T-helper 17 cell (primary cell): Measurements from ENCODE around the gene CENPN. TPM values are rescaled to one million over a fixed set of nuclear protein-coding genes. Genes with fewer than 3 reads are reported as not detected.
A peak's percentile ranks its signal among the peaks of the same experiment; 100 is the strongest.

Experiments used
- ATAC-seq: fragments of 150-1000 bp; cut with Tn5 transposase; 2 replicates; pipeline ENCODE4 v1.10.0; 2021; ENCODE audit warnings: mild to moderate bottlenecking, moderate library complexity
- DNase-seq, 3 donors: peaks; one replicate each; pipeline versions ENCODE4 v3.0.0 to v3.0.0-alpha.2; 2020 to 2021
- H3K9me3 ChIP-seq: one replicate; pipeline ENCODE4 v1.7.0; 2013; ENCODE audit warnings: low read length, mild to moderate bottlenecking; ENCODE audit not compliant: control insufficient read depth, poor library complexity, severe bottlenecking
- H3K27ac Mint-ChIP-seq: one replicate; pipeline ENCODE4 v1.8.0; 2022; ENCODE audit warnings: mild to moderate bottlenecking, moderate library complexity, mixed read lengths
- H3K27me3 Mint-ChIP-seq: one replicate; pipeline ENCODE4 v1.8.0; 2022; ENCODE audit warnings: mixed read lengths
- H3K36me3 Mint-ChIP-seq: one replicate; pipeline ENCODE4 v1.8.0; 2022; ENCODE audit warnings: low read depth, mixed read lengths
- H3K4me1 Mint-ChIP-seq: one replicate; pipeline ENCODE4 v1.8.0; 2022; ENCODE audit warnings: mild to moderate bottlenecking, mixed read lengths
- H3K4me3 Mint-ChIP-seq: one replicate; pipeline ENCODE4 v1.8.0; 2022; ENCODE audit warnings: mild to moderate bottlenecking, moderate library complexity, mixed read lengths
- total RNA-seq, 4 donors: library from RNA in 2 of 4; stranded (reverse) in 2 of 4; gene quantifications; one replicate each; pipeline ENCODE4 v1.2.3 and lab custom pipeline; 2022 to 2026

Gene CENPN
- total RNA-seq, 2 donors from 2014 or later: 8.8 to 14.8 TPM

- Mint-ChIP-seq H3K27ac (peak overlapping the region; percentile 94), H3K4me1 (peaks cover 43% of the 10 kb centered on the region), H3K36me3 (peaks cover 4% of the 10 kb centered on the region), H3K4me3 (peak overlapping the region; percentile 94), H3K27me3 (no peaks in the 10 kb centered on the region)
- DNase-seq (no peak), ATAC-seq (peak; percentile 60)
- H3K9me3 ChIP-seq: no peaks in the 10 kb centered on the region
Measured at GRCh38 chr16:80996688-80997138, 10.3 kb upstream of the CENPN start.

- peak; percentile 66 for ATAC-seq
- H3K9me3 ChIP-seq: no peaks in the 10 kb centered on the region
- no peaks in the 10 kb centered on the region for H3K27me3 Mint-ChIP-seq
- peak overlapping the region; percentile 94 for H3K27ac Mint-ChIP-seq
- peak overlapping the region; percentile 94 for H3K4me3 Mint-ChIP-seq
- peaks cover 44% of the 10 kb centered on the region for H3K4me1 Mint-ChIP-seq
- no peak for DNase-seq
- peaks cover 3% of the 10 kb centered on the region for H3K36me3 Mint-ChIP-seq
Measured at GRCh38 chr16:80997139-80997798, 9.7 kb upstream of the CENPN start.

GRCh38 chr16:80997964-80998620, 8.9 kb upstream of the CENPN start:
- H3K36me3 Mint-ChIP-seq: peaks cover 3% of the 10 kb centered on the region
- H3K4me3 Mint-ChIP-seq: peak overlapping the region; percentile 67
- H3K9me3 ChIP-seq: no peaks in the 10 kb centered on the region
- peak overlapping the region; percentile 94 for H3K27ac Mint-ChIP-seq
- ATAC-seq (no peak), DNase-seq (no peak)
- H3K4me1 Mint-ChIP-seq: peaks cover 48% of the 10 kb centered on the region
- H3K27me3 Mint-ChIP-seq: no peaks in the 10 kb centered on the region

GRCh38 chr16:81000873-81001272, 6.1 kb upstream of the CENPN start:
- Mint-ChIP-seq H3K4me3 (no peak overlapping the region), H3K27me3 (no peaks in the 10 kb centered on the region), H3K27ac (no peak overlapping the region), H3K36me3 (peaks cover 3% of the 10 kb centered on the region), H3K4me1 (peaks cover 58% of the 10 kb centered on the region)
- ATAC-seq (no peak), DNase-seq (no peak)
- H3K9me3 ChIP-seq: no peaks in the 10 kb centered on the region

- ATAC-seq (no peak), DNase-seq (no peak)
- H3K27ac Mint-ChIP-seq: no peak overlapping the region
- peaks cover 61% of the 10 kb centered on the region for H3K4me1 Mint-ChIP-seq
- no peaks in the 10 kb centered on the region for H3K27me3 Mint-ChIP-seq
- H3K36me3 Mint-ChIP-seq: peaks cover 3% of the 10 kb centered on the region
- no peaks in the 10 kb centered on the region for H3K9me3 ChIP-seq
- H3K4me3 Mint-ChIP-seq: no peak overlapping the region
Measured at GRCh38 chr16:81001330-81001729, 5.7 kb upstream of the CENPN start.

- H3K9me3 ChIP-seq: no peaks in the 10 kb centered on the region
Measured at GRCh38 chr16:81003064-81003463, 4.0 kb upstream of the CENPN start.

GRCh38 chr16:81003610-81004460, 3.2 kb upstream of the CENPN start:
- H3K9me3 ChIP-seq: no peaks in the 10 kb centered on the region
- no peak for DNase-seq
- Mint-ChIP-seq H3K4me1 (peaks cover 47% of the 10 kb centered on the region), H3K36me3 (peaks cover 3% of the 10 kb centered on the region), H3K27me3 (no peaks in the 10 kb centered on the region), H3K4me3 (peak overlapping the region; percentile 88), H3K27ac (peak overlapping the region; percentile 94)
- no peak for ATAC-seq

More at GRCh38 chr16:81003064-81003463, 4.0 kb upstream of the CENPN start:
- H3K27ac Mint-ChIP-seq: peak overlapping the region; percentile 94
- H3K4me3 Mint-ChIP-seq: peak overlapping the region; percentile 88
- peaks cover 3% of the 10 kb centered on the region for H3K36me3 Mint-ChIP-seq
- no peak for DNase-seq
- peaks cover 53% of the 10 kb centered on the region for H3K4me1 Mint-ChIP-seq
- no peak for ATAC-seq
- no peaks in the 10 kb centered on the region for H3K27me3 Mint-ChIP-seq

GRCh38 chr16:81004646-81005353, 2.2 kb upstream of the CENPN start:
- Mint-ChIP-seq H3K27ac (peak overlapping the region; percentile 94), H3K36me3 (no peaks in the 10 kb centered on the region), H3K4me3 (peak overlapping the region; percentile 88), H3K27me3 (no peaks in the 10 kb centered on the region), H3K4me1 (peaks cover 43% of the 10 kb centered on the region)
- DNase-seq: no peak
- ATAC-seq: no peak
- no peaks in the 10 kb centered on the region for H3K9me3 ChIP-seq

GRCh38 chr16:81005610-81006161, 1.3 kb upstream of the CENPN start:
- H3K4me1 Mint-ChIP-seq: peaks cover 41% of the 10 kb centered on the region
- no peak for DNase-seq

GRCh38 chr16:81006211-81006812, 702 bp upstream of the CENPN start:
- Mint-ChIP-seq H3K4me3 (peak overlapping the region; percentile 88), H3K27me3 (no peaks in the 10 kb centered on the region), H3K27ac (peak overlapping the region; percentile 94), H3K36me3 (peaks cover 2% of the 10 kb centered on the region), H3K4me1 (peaks cover 44% of the 10 kb centered on the region)
- no peaks in the 10 kb centered on the region for H3K9me3 ChIP-seq
- DNase-seq (peak; percentile 42 to 64 (median 60)), ATAC-seq (peak; percentile 28)

More at GRCh38 chr16:81005610-81006161, 1.3 kb upstream of the CENPN start:
- ATAC-seq: no peak
- Mint-ChIP-seq H3K27me3 (no peaks in the 10 kb centered on the region), H3K27ac (peak overlapping the region; percentile 94), H3K4me3 (peak overlapping the region; percentile 88), H3K36me3 (no peaks in the 10 kb centered on the region)
- H3K9me3 ChIP-seq: no peaks in the 10 kb centered on the region

- peak overlapping the region; percentile 94 for H3K27ac Mint-ChIP-seq
- no peak for DNase-seq
Measured at GRCh38 chr16:81008505-81008789, 1.4 kb downstream of the CENPN start.

GRCh38 chr16:81012974-81013373, 6.0 kb downstream of the CENPN start:
- no peak for ATAC-seq
- no peak for DNase-seq
- no peak overlapping the region for H3K27ac Mint-ChIP-seq
- H3K36me3 Mint-ChIP-seq: peaks cover 2% of the 10 kb centered on the region
- no peaks in the 10 kb centered on the region for H3K9me3 ChIP-seq
- peaks cover 12% of the 10 kb centered on the region for H3K4me1 Mint-ChIP-seq
- no peak overlapping the region for H3K4me3 Mint-ChIP-seq
- no peaks in the 10 kb centered on the region for H3K27me3 Mint-ChIP-seq

More at GRCh38 chr16:81008505-81008789, 1.4 kb downstream of the CENPN start:
- peaks cover 2% of the 10 kb centered on the region for H3K36me3 Mint-ChIP-seq
- peak overlapping the region; percentile 88 for H3K4me3 Mint-ChIP-seq
- no peaks in the 10 kb centered on the region for H3K9me3 ChIP-seq
- no peak for ATAC-seq
- peaks cover 31% of the 10 kb centered on the region for H3K4me1 Mint-ChIP-seq
- H3K27me3 Mint-ChIP-seq: no peaks in the 10 kb centered on the region
